GM12878 (cell line): ENCODE results near the gene THADA. TPM values are rescaled to one million over a fixed set of nuclear protein-coding genes. Genes with fewer than 3 reads are reported as not detected.

Source experiments
- CHD1 ChIP-seq: IDR thresholded peaks from 2 replicates; pipeline ENCODE4 v1.6.1; 2012; ENCODE audit warnings: low read depth, low read length, improper control_type of control experiment
- CREB1 ChIP-seq: IDR thresholded peaks from 2 replicates; pipeline ENCODE4 v1.6.1; 2012; ENCODE audit warnings: low read depth, mild to moderate bottlenecking, inconsistent platforms
- GABPA ChIP-seq: IDR thresholded peaks from 2 replicates; pipeline ENCODE4 v1.6.1; 2014; ENCODE audit warnings: antibody characterized with exemption, low read depth, mild to moderate bottlenecking, inconsistent platforms
- MYB ChIP-seq: fragments of 150-350 bp; IDR thresholded peaks from 2 replicates; pipeline ENCODE4 v1.6.1; 2014; ENCODE audit warnings: mild to moderate bottlenecking, low read depth, low read length, borderline replicate concordance
- MYC ChIP-seq: IDR thresholded peaks from 2 replicates; pipeline ENCODE4 v1.6.1; 2011; ENCODE audit warnings: mild to moderate bottlenecking, low read length, moderate library complexity, inconsistent platforms; ENCODE audit not compliant: insufficient read depth, insufficient replicate concordance, insufficient read length, severe bottlenecking
- POU2F2 ChIP-seq: IDR thresholded peaks from 3 replicates; pipeline ENCODE4 v1.6.1; 2011; ENCODE audit warnings: low read depth, mild to moderate bottlenecking, low read length, borderline replicate concordance
- SIX5 ChIP-seq: IDR thresholded peaks from 2 replicates; pipeline ENCODE4 v1.6.1; 2011; ENCODE audit warnings: mild to moderate bottlenecking, low read depth, low read length, moderate library complexity; ENCODE audit not compliant: severe bottlenecking
- SMAD1 ChIP-seq: fragments of 450-650 bp; IDR thresholded peaks from 2 replicates; pipeline ENCODE4 v1.6.1; 2018; ENCODE audit warnings: mild to moderate bottlenecking, low read depth; ENCODE audit not compliant: partially characterized antibody
- SMC3 ChIP-seq: IDR thresholded peaks from 2 replicates; pipeline ENCODE4 v1.6.1; 2011; ENCODE audit warnings: low read length, improper control_type of control experiment, borderline replicate concordance
- SP1 ChIP-seq: IDR thresholded peaks from one replicate; pipeline ENCODE4 v1.6.1; 2011; ENCODE audit warnings: low read depth, low read length
- TAF1 ChIP-seq: IDR thresholded peaks from 2 replicates; pipeline ENCODE4 v1.6.1; 2011; ENCODE audit warnings: mild to moderate bottlenecking, low read depth, low read length, borderline replicate concordance
- TCF3 ChIP-seq: IDR thresholded peaks from 2 replicates; pipeline ENCODE4 v1.6.1; 2012; ENCODE audit warnings: low read depth, mild to moderate bottlenecking, low read length, borderline replicate concordance; ENCODE audit not compliant: insufficient read depth
- WRNIP1 ChIP-seq: IDR thresholded peaks from 2 replicates; pipeline ENCODE4 v1.6.1; 2011; ENCODE audit warnings: low read depth, low read length, improper control_type of control experiment, borderline replicate concordance
- polyA plus RNA-seq, 11 experiments: library from polyadenylated mRNA; depleted of rRNA in 4 of 11; unstranded in 6 of 11; stranded (reverse) in 5 of 11; fragments of >200 nt; fragmentation: Nextera tagmentation in 4 of 11; fragmentation: Illumina TruSeq in 1 of 11; extraction: Ambion mirVana in 4 of 11; extraction: Trizol in 1 of 11; gene quantifications; 1 replicate in 1 of 11; 2 replicates in 10 of 11; pipeline versions ENCODE4 v1.2.1 to v1.2.3, GENCODE V29; 2011 to 2016; ENCODE audit warnings: inconsistent platforms in 2 of 11, missing spikeins in 2 of 11, low read depth in 1 of 11
- total RNA-seq, 4 experiments: library from RNA; depleted of rRNA in 3 of 4; stranded (reverse); fragments of >200 nt in 3 of 4; fragmentation: Illumina TruSeq in 1 of 4; extraction: Trizol in 1 of 4; gene quantifications; 2 replicates each; pipeline versions ENCODE4 v1.2.1 to v1.2.3, GENCODE V29; 2013 to 2021
- TF ChIP-seq, protein P1 (sequence below): fragments of 450-650 bp; IDR thresholded peaks from 2 replicates; pipeline ENCODE4 v1.6.1; 2017; ENCODE audit warnings: mild to moderate bottlenecking, moderate library complexity
- TF ChIP-seq, protein P2 (sequence below), 3 experiments: IDR thresholded peaks in 2 of 3; conservative IDR thresholded peaks in 1 of 3; 2 replicates each; pipeline ENCODE4 v1.5.1; 2011; ENCODE audit warnings: low read depth in 3 of 3, low read length in 3 of 3, mild to moderate bottlenecking in 3 of 3, control low read depth in 2 of 3, moderate library complexity in 2 of 3, inconsistent platforms in 1 of 3, mixed read lengths in 1 of 3; ENCODE audit not compliant: control insufficient read depth in 2 of 3, insufficient read depth in 1 of 3; ENCODE audit errors: extremely low read depth in 1 of 3
- TF ChIP-seq, protein P3 (sequence below): fragments of 450-650 bp; IDR thresholded peaks from 2 replicates; pipeline ENCODE4 v1.6.1; 2016; ENCODE audit warnings: mild to moderate bottlenecking, moderate library complexity, borderline replicate concordance
- TF ChIP-seq, protein P4 (sequence below): fragments of 450-650 bp; IDR thresholded peaks from 2 replicates; pipeline ENCODE4 v1.6.1; 2016; ENCODE audit warnings: mild to moderate bottlenecking

THADA gene
- total and polyA plus RNA-seq, 10 of the 15 experiments (the other 5 are each of a cell fraction or from before 2014, with no cell fraction given) = 14.6 to 33.2 (median 23.2) TPM

DNA sequence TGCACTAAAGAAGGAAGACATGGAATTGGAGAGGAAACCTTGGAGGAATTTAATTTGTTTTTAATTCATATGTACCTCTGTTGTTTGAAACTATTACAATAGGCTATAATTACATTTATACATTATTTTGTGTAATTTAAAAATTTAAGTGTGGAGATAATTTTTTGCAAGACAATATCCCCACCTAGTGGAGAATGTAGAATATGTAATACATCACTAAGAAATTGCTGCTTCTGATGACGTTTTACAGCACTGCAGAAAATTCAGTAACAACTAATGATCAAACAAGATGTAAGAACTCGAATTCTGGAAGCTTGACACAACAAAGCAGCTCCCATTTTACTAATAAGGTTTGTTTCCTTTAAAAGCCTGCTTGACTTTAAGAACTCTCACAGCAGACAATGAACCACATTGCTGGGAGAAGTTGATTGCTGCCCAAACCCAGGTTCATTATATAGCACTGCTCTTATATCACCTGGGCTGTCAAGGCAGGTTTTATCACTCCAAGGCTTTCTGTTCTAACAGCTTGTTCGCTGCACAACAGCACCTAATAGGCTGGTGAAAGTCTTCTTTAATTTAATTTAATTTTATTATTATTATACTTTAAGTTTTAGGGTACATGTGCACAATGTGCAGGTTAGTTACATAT lies 53.4 kb downstream of the THADA start (continued):
- TF ChIP-seq, protein P1, sequence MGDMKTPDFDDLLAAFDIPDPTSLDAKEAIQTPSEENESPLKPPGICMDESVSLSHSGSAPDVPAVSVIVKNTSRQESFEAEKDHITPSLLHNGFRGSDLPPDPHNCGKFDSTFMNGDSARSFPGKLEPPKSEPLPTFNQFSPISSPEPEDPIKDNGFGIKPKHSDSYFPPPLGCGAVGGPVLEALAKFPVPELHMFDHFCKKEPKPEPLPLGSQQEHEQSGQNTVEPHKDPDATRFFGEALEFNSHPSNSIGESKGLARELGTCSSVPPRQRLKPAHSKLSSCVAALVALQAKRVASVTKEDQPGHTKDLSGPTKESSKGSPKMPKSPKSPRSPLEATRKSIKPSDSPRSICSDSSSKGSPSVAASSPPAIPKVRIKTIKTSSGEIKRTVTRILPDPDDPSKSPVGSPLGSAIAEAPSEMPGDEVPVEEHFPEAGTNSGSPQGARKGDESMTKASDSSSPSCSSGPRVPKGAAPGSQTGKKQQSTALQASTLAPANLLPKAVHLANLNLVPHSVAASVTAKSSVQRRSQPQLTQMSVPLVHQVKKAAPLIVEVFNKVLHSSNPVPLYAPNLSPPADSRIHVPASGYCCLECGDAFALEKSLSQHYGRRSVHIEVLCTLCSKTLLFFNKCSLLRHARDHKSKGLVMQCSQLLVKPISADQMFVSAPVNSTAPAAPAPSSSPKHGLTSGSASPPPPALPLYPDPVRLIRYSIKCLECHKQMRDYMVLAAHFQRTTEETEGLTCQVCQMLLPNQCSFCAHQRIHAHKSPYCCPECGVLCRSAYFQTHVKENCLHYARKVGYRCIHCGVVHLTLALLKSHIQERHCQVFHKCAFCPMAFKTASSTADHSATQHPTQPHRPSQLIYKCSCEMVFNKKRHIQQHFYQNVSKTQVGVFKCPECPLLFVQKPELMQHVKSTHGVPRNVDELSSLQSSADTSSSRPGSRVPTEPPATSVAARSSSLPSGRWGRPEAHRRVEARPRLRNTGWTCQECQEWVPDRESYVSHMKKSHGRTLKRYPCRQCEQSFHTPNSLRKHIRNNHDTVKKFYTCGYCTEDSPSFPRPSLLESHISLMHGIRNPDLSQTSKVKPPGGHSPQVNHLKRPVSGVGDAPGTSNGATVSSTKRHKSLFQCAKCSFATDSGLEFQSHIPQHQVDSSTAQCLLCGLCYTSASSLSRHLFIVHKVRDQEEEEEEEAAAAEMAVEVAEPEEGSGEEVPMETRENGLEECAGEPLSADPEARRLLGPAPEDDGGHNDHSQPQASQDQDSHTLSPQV = peak; percentile 59; the same call in 1 of the 2 replicates
- TF ChIP-seq SMAD1 = no peak
- no peak for TF ChIP-seq CHD1
- TF ChIP-seq TAF1 = no peak
- TF ChIP-seq MYB = no peak
- TF ChIP-seq TCF3 = no peak
- no peak for TF ChIP-seq WRNIP1
- no peak for TF ChIP-seq MYC
- TF ChIP-seq SIX5 = no peak
- peak; percentile 41; the same call in 1 of the 2 replicates for TF ChIP-seq SMC3
- TF ChIP-seq, protein P2, sequence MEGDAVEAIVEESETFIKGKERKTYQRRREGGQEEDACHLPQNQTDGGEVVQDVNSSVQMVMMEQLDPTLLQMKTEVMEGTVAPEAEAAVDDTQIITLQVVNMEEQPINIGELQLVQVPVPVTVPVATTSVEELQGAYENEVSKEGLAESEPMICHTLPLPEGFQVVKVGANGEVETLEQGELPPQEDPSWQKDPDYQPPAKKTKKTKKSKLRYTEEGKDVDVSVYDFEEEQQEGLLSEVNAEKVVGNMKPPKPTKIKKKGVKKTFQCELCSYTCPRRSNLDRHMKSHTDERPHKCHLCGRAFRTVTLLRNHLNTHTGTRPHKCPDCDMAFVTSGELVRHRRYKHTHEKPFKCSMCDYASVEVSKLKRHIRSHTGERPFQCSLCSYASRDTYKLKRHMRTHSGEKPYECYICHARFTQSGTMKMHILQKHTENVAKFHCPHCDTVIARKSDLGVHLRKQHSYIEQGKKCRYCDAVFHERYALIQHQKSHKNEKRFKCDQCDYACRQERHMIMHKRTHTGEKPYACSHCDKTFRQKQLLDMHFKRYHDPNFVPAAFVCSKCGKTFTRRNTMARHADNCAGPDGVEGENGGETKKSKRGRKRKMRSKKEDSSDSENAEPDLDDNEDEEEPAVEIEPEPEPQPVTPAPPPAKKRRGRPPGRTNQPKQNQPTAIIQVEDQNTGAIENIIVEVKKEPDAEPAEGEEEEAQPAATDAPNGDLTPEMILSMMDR (IDR thresholded peaks at IDR 0.05 in 2 of 3, conservative IDR thresholded peaks at IDR 0.05 in 1 of 3; ENCODE audit: control insufficient read depth in 2 of 3, extremely low read depth in 1 of 3, insufficient read depth in 1 of 3, low read depth in 3 of 3, low read length in 3 of 3) = peak; percentile 36 to 58 (median 45); a peak in 3 of 6 replicates
- TF ChIP-seq GABPA = no peak
- no peak for TF ChIP-seq POU2F2
- TF ChIP-seq, protein P3, sequence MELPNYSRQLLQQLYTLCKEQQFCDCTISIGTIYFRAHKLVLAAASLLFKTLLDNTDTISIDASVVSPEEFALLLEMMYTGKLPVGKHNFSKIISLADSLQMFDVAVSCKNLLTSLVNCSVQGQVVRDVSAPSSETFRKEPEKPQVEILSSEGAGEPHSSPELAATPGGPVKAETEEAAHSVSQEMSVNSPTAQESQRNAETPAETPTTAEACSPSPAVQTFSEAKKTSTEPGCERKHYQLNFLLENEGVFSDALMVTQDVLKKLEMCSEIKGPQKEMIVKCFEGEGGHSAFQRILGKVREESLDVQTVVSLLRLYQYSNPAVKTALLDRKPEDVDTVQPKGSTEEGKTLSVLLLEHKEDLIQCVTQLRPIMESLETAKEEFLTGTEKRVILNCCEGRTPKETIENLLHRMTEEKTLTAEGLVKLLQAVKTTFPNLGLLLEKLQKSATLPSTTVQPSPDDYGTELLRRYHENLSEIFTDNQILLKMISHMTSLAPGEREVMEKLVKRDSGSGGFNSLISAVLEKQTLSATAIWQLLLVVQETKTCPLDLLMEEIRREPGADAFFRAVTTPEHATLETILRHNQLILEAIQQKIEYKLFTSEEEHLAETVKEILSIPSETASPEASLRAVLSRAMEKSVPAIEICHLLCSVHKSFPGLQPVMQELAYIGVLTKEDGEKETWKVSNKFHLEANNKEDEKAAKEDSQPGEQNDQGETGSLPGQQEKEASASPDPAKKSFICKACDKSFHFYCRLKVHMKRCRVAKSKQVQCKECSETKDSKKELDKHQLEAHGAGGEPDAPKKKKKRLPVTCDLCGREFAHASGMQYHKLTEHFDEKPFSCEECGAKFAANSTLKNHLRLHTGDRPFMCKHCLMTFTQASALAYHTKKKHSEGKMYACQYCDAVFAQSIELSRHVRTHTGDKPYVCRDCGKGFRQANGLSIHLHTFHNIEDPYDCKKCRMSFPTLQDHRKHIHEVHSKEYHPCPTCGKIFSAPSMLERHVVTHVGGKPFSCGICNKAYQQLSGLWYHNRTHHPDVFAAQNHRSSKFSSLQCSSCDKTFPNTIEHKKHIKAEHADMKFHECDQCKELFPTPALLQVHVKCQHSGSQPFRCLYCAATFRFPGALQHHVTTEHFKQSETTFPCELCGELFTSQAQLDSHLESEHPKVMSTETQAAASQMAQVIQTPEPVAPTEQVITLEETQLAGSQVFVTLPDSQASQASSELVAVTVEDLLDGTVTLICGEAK = no peak
- TF ChIP-seq, protein P4, sequence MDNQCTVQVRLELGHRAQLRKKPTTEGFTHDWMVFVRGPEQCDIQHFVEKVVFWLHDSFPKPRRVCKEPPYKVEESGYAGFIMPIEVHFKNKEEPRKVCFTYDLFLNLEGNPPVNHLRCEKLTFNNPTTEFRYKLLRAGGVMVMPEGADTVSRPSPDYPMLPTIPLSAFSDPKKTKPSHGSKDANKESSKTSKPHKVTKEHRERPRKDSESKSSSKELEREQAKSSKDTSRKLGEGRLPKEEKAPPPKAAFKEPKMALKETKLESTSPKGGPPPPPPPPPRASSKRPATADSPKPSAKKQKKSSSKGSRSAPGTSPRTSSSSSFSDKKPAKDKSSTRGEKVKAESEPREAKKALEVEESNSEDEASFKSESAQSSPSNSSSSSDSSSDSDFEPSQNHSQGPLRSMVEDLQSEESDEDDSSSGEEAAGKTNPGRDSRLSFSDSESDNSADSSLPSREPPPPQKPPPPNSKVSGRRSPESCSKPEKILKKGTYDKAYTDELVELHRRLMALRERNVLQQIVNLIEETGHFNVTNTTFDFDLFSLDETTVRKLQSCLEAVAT = no peak
- TF ChIP-seq CREB1 = peak; percentile 48; the same call in 1 of the 2 replicates
- no peak for TF ChIP-seq SP1
